ENCODE measurements around the gene ZC3H14. TPM values are rescaled to one million over a fixed set of nuclear protein-coding genes. Genes with fewer than 3 reads are reported as not detected.

The ZC3H14 gene
- total and polyA plus RNA-seq, 10 of the 15 experiments (the other 5 are each of a cell fraction or from before 2014, with no cell fraction given): 17.9 to 97.1 (median 47.6) TPM

GRCh38 chr14:88545256-88545655 is 17.6 kb upstream of the ZC3H14 start:
- Histone ChIP-seq H3K4me3 (no peak overlapping the region), H3K27ac (ENCODE audit: control insufficient read depth, insufficient read depth) (no peak overlapping the region), H3K9ac (ENCODE audit: control insufficient read depth, insufficient read depth, low read length) (no peak overlapping the region), H3K79me2 (ENCODE audit: control insufficient read depth, insufficient read depth, low read length) (no peaks in the 10 kb centered on the region), H3K4me1 (ENCODE audit: control insufficient read depth, insufficient read depth, low read length) (no peaks in the 10 kb centered on the region), H3K4me2 (ENCODE audit: control insufficient read depth, insufficient read depth) (no peak overlapping the region), H4K20me1 (ENCODE audit: control insufficient read depth, insufficient read depth) (no peaks in the 10 kb centered on the region), H3K36me3 (ENCODE audit: control insufficient read depth in 2 of 2, insufficient read depth in 2 of 2, low read length in 1 of 2) (no peaks in the 10 kb centered on the region), H3K27me3 (replicated peaks in 1 of 2; ENCODE audit: control insufficient read depth in 2 of 2, insufficient read depth in 2 of 2, low read length in 1 of 2) (no peaks in the 10 kb centered on the region), H2AFZ (ENCODE audit: control insufficient read depth, low read depth, low read length) (no peak overlapping the region), H3K9me3 (replicated peaks; ENCODE audit: control insufficient read depth, insufficient read depth, low read length) (no peaks in the 10 kb centered on the region)
- FAIRE-seq: no peak
- BruUV-seq (replicated peaks): no TSS peak
- intact Hi-C loops (cut with micrococcal nuclease; ENCODE audit: unreplicated experiment) (no loop called here), in situ Hi-C loops (cut with MboI) (no loop called here)
- ChIA-PET SMC1A (ENCODE audit: uncharacterized antibody, unreplicated experiment) (no interaction called here), CTCF (interaction anchor here (0.6 kb wide), 1 partner anchor 47 kb away, joined by 3 read pairs; no protein-coding TSS in a partner anchor), POLR2A (no interaction called here), RAD21 (ENCODE audit: unreplicated experiment) (no interaction called here)
- no peak for ATAC-seq
- WGBS (ENCODE audit: insufficient coverage, insufficient replicate concordance, low lambda C conversion rate, missing lambda C conversion rate): 42% methylated on average over 3 of the region's 3 CpGs
- DNase-seq (ENCODE audit: low read depth, low spot score): no peak
- no peak for TF ChIP-seq RAD51 (IDR thresholded peaks at IDR 0.05)
- TF ChIP-seq BCL3 (IDR thresholded peaks at IDR 0.05; ENCODE audit: borderline replicate concordance, insufficient read depth, low read depth, low read length, poor library complexity, severe bottlenecking): no peak
- TF ChIP-seq USF1 (IDR thresholded peaks at IDR 0.05; ENCODE audit: borderline replicate concordance, extremely low read length, insufficient read depth, low read depth, low read length): no peak
- no peak for TF ChIP-seq NR2C1 (IDR thresholded peaks at IDR 0.05)
- TF ChIP-seq NFYA (IDR thresholded peaks at IDR 0.05; ENCODE audit: borderline replicate concordance, low read depth, low read length): no peak
- TF ChIP-seq SUZ12 (IDR thresholded peaks at IDR 0.05; ENCODE audit: unreplicated experiment): no peak
- TF ChIP-seq IKZF2 (IDR thresholded peaks at IDR 0.05): no peak
- no peak for TF ChIP-seq EZH2 (IDR thresholded peaks at IDR 0.05; ENCODE audit: borderline replicate concordance, control insufficient read depth, low read depth, low read length)
- no peak for TF ChIP-seq FOS (IDR thresholded peaks at IDR 0.05; ENCODE audit: borderline replicate concordance, extremely low read depth, insufficient read length)
- no peak for TF ChIP-seq NFYB (IDR thresholded peaks at IDR 0.05; ENCODE audit: insufficient read depth, low read depth, low read length)
- TF ChIP-seq RELA (IDR thresholded peaks at IDR 0.05; ENCODE audit: borderline replicate concordance, partially characterized antibody): no peak
- TF ChIP-seq SMC3 (IDR thresholded peaks at IDR 0.05; ENCODE audit: borderline replicate concordance, low read length): no peak
- no peak for TF ChIP-seq CEBPZ (IDR thresholded peaks at IDR 0.05; ENCODE audit: low read depth, low read length)
- no peak for TF ChIP-seq MEF2A (IDR thresholded peaks at IDR 0.05; ENCODE audit: insufficient read depth, low read depth, low read length)
- TF ChIP-seq CHD1 (IDR thresholded peaks at IDR 0.05; ENCODE audit: low read depth, low read length): no peak

Data from GM12878 (cell line).